GM19455 (cell line): ENCODE results near the gene SLC9A9.
"Not testable (repeated sequence)": the region's sequence is repeated elsewhere in the genome, so short reads cannot be mapped to it uniquely, and the experiment has no call there.

Source experiments
- ATAC-seq: cut with Tn5 transposase; IDR thresholded peaks from one replicate; pipeline ENCODE4 v1.9.1; 2021; ENCODE audit not compliant: unreplicated experiment

The SLC9A9 gene

GRCh38 chr3:143525408-143525807 is 322.9 kb downstream of the SLC9A9 start:
- no peak for ATAC-seq

GRCh38 chr3:143521803-143522202 is 326.5 kb downstream of the SLC9A9 start:
- no peak for ATAC-seq

GRCh38 chr3:143517131-143517530 is 331.1 kb downstream of the SLC9A9 start:
- not testable (repeated sequence) for ATAC-seq

GRCh38 chr3:143514874-143515273 is 333.4 kb downstream of the SLC9A9 start:
- no peak for ATAC-seq

GRCh38 chr3:143514109-143514508 is 334.2 kb downstream of the SLC9A9 start:
- no peak for ATAC-seq

GRCh38 chr3:143511174-143511879 is 336.9 kb downstream of the SLC9A9 start:
- no peak for ATAC-seq

- no peak for ATAC-seq
Observed at GRCh38 chr3:143510601-143511000, 337.7 kb downstream of the SLC9A9 start.

GRCh38 chr3:143507735-143508580 is 340.3 kb downstream of the SLC9A9 start:
- ATAC-seq, result no peak

GRCh38 chr3:143506190-143506589 is 342.1 kb downstream of the SLC9A9 start:
- no peak for ATAC-seq

- ATAC-seq, result no peak
Observed at GRCh38 chr3:143503325-143503885, 344.9 kb downstream of the SLC9A9 start.

- ATAC-seq, result no peak
Observed at GRCh38 chr3:143502081-143502480, 346.2 kb downstream of the SLC9A9 start.

- no peak for ATAC-seq
Observed at GRCh38 chr3:143497382-143497781, 350.9 kb downstream of the SLC9A9 start.

- no peak for ATAC-seq
Observed at GRCh38 chr3:143496191-143496590, 352.1 kb downstream of the SLC9A9 start.

- no peak for ATAC-seq
Observed at GRCh38 chr3:143495527-143495926, 352.7 kb downstream of the SLC9A9 start.

GRCh38 chr3:143486611-143487010 is 361.7 kb downstream of the SLC9A9 start:
- no peak for ATAC-seq

GRCh38 chr3:143484846-143485512 is 363.3 kb downstream of the SLC9A9 start:
- ATAC-seq, result no peak

- ATAC-seq, result no peak
Observed at GRCh38 chr3:143483214-143483613, 365.1 kb downstream of the SLC9A9 start.

- no peak for ATAC-seq
Observed at GRCh38 chr3:143482106-143483088, 365.9 kb downstream of the SLC9A9 start.

GRCh38 chr3:143480344-143480743 is 367.9 kb downstream of the SLC9A9 start:
- no peak for ATAC-seq

- no peak for ATAC-seq
Observed at GRCh38 chr3:143479727-143480126, 368.5 kb downstream of the SLC9A9 start.
